CD4-positive, CD25-positive, alpha-beta regulatory T cell (primary cell): Measurements from ENCODE around the gene DIAPH1. TPM values are rescaled to one million over a fixed set of nuclear protein-coding genes. Genes with fewer than 3 reads are reported as not detected.

Source experiments
- ATAC-seq, 2 donors: fragments of 150-1000 bp; cut with Tn5 transposase; one replicate each; pipeline ENCODE4 v1.10.0; 2021; ENCODE audit warnings: low read depth in 2 of 2, moderate number of reproducible peaks in 2 of 2, moderate library complexity in 1 of 2
- DNase-seq, 3 donors: peaks; one replicate each; pipeline versions ENCODE4 v3.0.0 to v3.0.0-alpha.2; 2012 to 2022; ENCODE audit warnings: mixed read lengths in 1 of 3
- H3K27ac ChIP-seq: one replicate; pipeline ENCODE4 v1.7.0; 2013; ENCODE audit warnings: mild to moderate bottlenecking, low read length; ENCODE audit not compliant: insufficient read depth, poor library complexity, severe bottlenecking
- H3K27me3 ChIP-seq: one replicate; pipeline ENCODE4 v1.7.0; 2013; ENCODE audit warnings: low read length; ENCODE audit not compliant: control insufficient read depth, insufficient read depth
- H3K36me3 ChIP-seq: one replicate; pipeline ENCODE4 v1.7.0; 2013; ENCODE audit warnings: mild to moderate bottlenecking, low read length, moderate library complexity; ENCODE audit not compliant: control insufficient read depth, insufficient read depth
- H3K4me1 ChIP-seq: 2 replicates; pipeline ENCODE4 v1.7.0; 2013; ENCODE audit warnings: mild to moderate bottlenecking, low read length; ENCODE audit not compliant: insufficient read depth, control insufficient read depth, poor library complexity, severe bottlenecking
- H3K4me3 ChIP-seq: one replicate; pipeline ENCODE4 v1.7.0; 2013; ENCODE audit warnings: low read depth, mild to moderate bottlenecking, low read length, moderate library complexity
- H3K9me3 ChIP-seq, 2 experiments: 1 replicate in 1 of 2; 2 replicates in 1 of 2; pipeline ENCODE4 v1.7.0; 2013; ENCODE audit warnings: low read length in 2 of 2, mild to moderate bottlenecking in 1 of 2, moderate library complexity in 1 of 2; ENCODE audit not compliant: control insufficient read depth in 2 of 2
- H3K27ac Mint-ChIP-seq, 3 donors: one replicate each; pipeline ENCODE4 v1.8.0; 2020 to 2022; ENCODE audit warnings: mild to moderate bottlenecking in 3 of 3, mixed read lengths in 3 of 3, moderate library complexity in 2 of 3
- H3K27me3 Mint-ChIP-seq: one replicate; pipeline ENCODE4 v1.8.0; 2022; ENCODE audit warnings: mild to moderate bottlenecking, mixed read lengths
- H3K36me3 Mint-ChIP-seq: one replicate; pipeline ENCODE4 v1.8.0; 2020; ENCODE audit warnings: mixed read lengths
- H3K4me1 Mint-ChIP-seq, 4 donors: one replicate each; pipeline ENCODE4 v1.8.0; 2020 to 2022; ENCODE audit warnings: mixed read lengths in 4 of 4, mild to moderate bottlenecking in 1 of 4
- H3K4me3 Mint-ChIP-seq, 4 donors: one replicate each; pipeline ENCODE4 v1.8.0; 2020 to 2022; ENCODE audit warnings: mild to moderate bottlenecking in 4 of 4, mixed read lengths in 4 of 4, moderate library complexity in 3 of 4
- H3K9me3 Mint-ChIP-seq, 7 donors: one replicate each; pipeline ENCODE4 v1.8.0; 2020 to 2022; ENCODE audit warnings: mixed read lengths in 7 of 7, mild to moderate bottlenecking in 3 of 7, moderate library complexity in 2 of 7
- polyA plus RNA-seq, 4 donors: library from polyadenylated mRNA; unstranded; fragments of 300-500 nt; fragmentation: Illumina TruSeq; gene quantifications; one replicate each; pipeline ENCODE4 v1.2.3, GENCODE V29; 2021
- total RNA-seq: library from RNA; stranded (reverse); gene quantifications from one replicate; pipeline ENCODE4 v1.2.3, GENCODE V29; 2022

DIAPH1 gene
- total and polyA plus RNA-seq, 5 donors from 2014 or later: 86.1 to 287 (median 91.3) TPM

GRCh38 chr5:141515946-141516671 is 102.7 kb downstream of the DIAPH1 start:
- Histone ChIP-seq H3K27me3 (no peaks in the 10 kb centered on the region), H3K27ac (no peak overlapping the region), H3K4me1 (peaks cover 18% of the 10 kb centered on the region), H3K4me3 (no peak overlapping the region), H3K36me3 (peaks cover 58% of the 10 kb centered on the region), H3K9me3 (no peaks in the 10 kb centered on the region)
- Mint-ChIP-seq H3K4me1 (peaks cover 5 to 34% (median 25%) of the 10 kb centered on the region in 4 donors), H3K9me3 (no peaks in the 10 kb centered on the region), H3K36me3 (peaks cover 46% of the 10 kb centered on the region), H3K27me3 (no peaks in the 10 kb centered on the region), H3K4me3 (peak overlapping the region in 1 of 4 donors; percentile 16), H3K27ac (peak overlapping the region in 2 of 3 donors; percentile 56 to 67)
- DNase-seq (no peak), ATAC-seq (no peak)

GRCh38 chr5:141515141-141515540 is 103.7 kb downstream of the DIAPH1 start:
- Mint-ChIP-seq H3K4me3 (peak overlapping the region in 2 of 4 donors; percentile 5 to 67), H3K36me3 (peaks cover 37% of the 10 kb centered on the region), H3K27me3 (no peaks in the 10 kb centered on the region), H3K27ac (peak overlapping the region in 2 of 3 donors; percentile 65 to 72), H3K4me1 (peaks cover 5 to 33% (median 25%) of the 10 kb centered on the region in 4 donors), H3K9me3 (no peaks in the 10 kb centered on the region)
- Histone ChIP-seq H3K4me1 (peaks cover 18% of the 10 kb centered on the region), H3K27ac (no peak overlapping the region), H3K27me3 (no peaks in the 10 kb centered on the region), H3K36me3 (peaks cover 49% of the 10 kb centered on the region), H3K9me3 (no peaks in the 10 kb centered on the region), H3K4me3 (no peak overlapping the region)
- DNase-seq: no peak
- no peak for ATAC-seq

GRCh38 chr5:141514330-141515133 is 104.3 kb downstream of the DIAPH1 start:
- Mint-ChIP-seq H3K27ac (peak overlapping the region; percentile 60 to 86 (median 72)), H3K4me3 (peak overlapping the region; percentile 69 to 92 (median 90)), H3K36me3 (peaks cover 31% of the 10 kb centered on the region), H3K4me1 (peaks cover 5 to 33% (median 25%) of the 10 kb centered on the region in 4 donors), H3K9me3 (no peaks in the 10 kb centered on the region), H3K27me3 (no peaks in the 10 kb centered on the region)
- H3K4me3 ChIP-seq: no peak overlapping the region
- H3K27ac ChIP-seq: no peak overlapping the region
- no peak for DNase-seq
- ATAC-seq: no peak
- peaks cover 18% of the 10 kb centered on the region for H3K4me1 ChIP-seq
- H3K27me3 ChIP-seq: no peaks in the 10 kb centered on the region
- peaks cover 43% of the 10 kb centered on the region for H3K36me3 ChIP-seq
- no peaks in the 10 kb centered on the region for H3K9me3 ChIP-seq

- Histone ChIP-seq H3K27ac (peak overlapping the region; percentile 11), H3K9me3 (no peaks in the 10 kb centered on the region), H3K36me3 (peaks cover 35% of the 10 kb centered on the region), H3K27me3 (no peaks in the 10 kb centered on the region), H3K4me1 (peaks cover 18% of the 10 kb centered on the region), H3K4me3 (peak overlapping the region; percentile 83)
- H3K27ac Mint-ChIP-seq: peak overlapping the region in 2 of 3 donors; percentile 77 to 86
- no peaks in the 10 kb centered on the region for H3K9me3 Mint-ChIP-seq
- peaks cover 5 to 33% (median 25%) of the 10 kb centered on the region in 4 donors for H3K4me1 Mint-ChIP-seq
- H3K4me3 Mint-ChIP-seq: peak overlapping the region; percentile 69 to 92 (median 90)
- DNase-seq (peak in 1 of 3 donors; percentile 46), ATAC-seq (peak; percentile 44)
- peaks cover 24% of the 10 kb centered on the region for H3K36me3 Mint-ChIP-seq
- no peaks in the 10 kb centered on the region for H3K27me3 Mint-ChIP-seq
Measured at GRCh38 chr5:141513627-141514329, 105.0 kb downstream of the DIAPH1 start.

GRCh38 chr5:141512911-141513626 is 105.7 kb downstream of the DIAPH1 start:
- H3K27ac Mint-ChIP-seq: peak overlapping the region; percentile 77 to 89 (median 88)
- peaks cover 2 to 33% (median 25%) of the 10 kb centered on the region in 4 donors for H3K4me1 Mint-ChIP-seq
- peak overlapping the region; percentile 81 to 93 (median 90) for H3K4me3 Mint-ChIP-seq
- ATAC-seq: peak; percentile 35 to 36
- peaks cover 19% of the 10 kb centered on the region for H3K36me3 Mint-ChIP-seq
- no peaks in the 10 kb centered on the region for H3K9me3 Mint-ChIP-seq
- no peaks in the 10 kb centered on the region for H3K9me3 ChIP-seq
- H3K4me3 ChIP-seq: peak overlapping the region; percentile 83
- H3K4me1 ChIP-seq: peaks cover 18% of the 10 kb centered on the region
- peak in 2 of 3 donors; percentile 36 to 46 for DNase-seq
- H3K27ac ChIP-seq: peak overlapping the region; percentile 11
- no peaks in the 10 kb centered on the region for H3K27me3 Mint-ChIP-seq
- peaks cover 28% of the 10 kb centered on the region for H3K36me3 ChIP-seq
- H3K27me3 ChIP-seq: no peaks in the 10 kb centered on the region

GRCh38 chr5:141512390-141512910 is 106.3 kb downstream of the DIAPH1 start:
- Mint-ChIP-seq H3K27me3 (no peaks in the 10 kb centered on the region), H3K4me3 (peak overlapping the region; percentile 81 to 93 (median 90)), H3K4me1 (peaks cover 0 to 33% (median 23%) of the 10 kb centered on the region in 4 donors)

More at GRCh38 chr5:141512390-141512910, 106.3 kb downstream of the DIAPH1 start:
- H3K9me3 ChIP-seq: no peaks in the 10 kb centered on the region
- Mint-ChIP-seq H3K27ac (peak overlapping the region; percentile 77 to 89 (median 88)), H3K36me3 (peaks cover 13% of the 10 kb centered on the region), H3K9me3 (no peaks in the 10 kb centered on the region)
- peaks cover 22% of the 10 kb centered on the region for H3K36me3 ChIP-seq
- no peak overlapping the region for H3K27ac ChIP-seq
- peak; percentile 42 to 49 for ATAC-seq
- H3K4me1 ChIP-seq: peaks cover 18% of the 10 kb centered on the region
- no peaks in the 10 kb centered on the region for H3K27me3 ChIP-seq
- H3K4me3 ChIP-seq: peak overlapping the region; percentile 83
- peak; percentile 70 to 81 (median 77) for DNase-seq
